Vagina (tissue), 2 donors: ENCODE results near the gene RNU5B-1. TPM values are rescaled to one million over a fixed set of nuclear protein-coding genes. Genes with fewer than 3 reads are reported as not detected.

Source experiments
- DNase-seq, 2 donors: peaks; one replicate each; pipeline ENCODE4 v3.0.0-alpha.2; 2017; ENCODE audit errors: extremely low spot score in 2 of 2
- H3K27ac ChIP-seq: fragments of 200-600 bp; sonication (generic); one replicate; pipeline ENCODE4 v1.5.1; 2019
- H3K27me3 ChIP-seq: fragments of 200-600 bp; sonication (generic); one replicate; pipeline ENCODE4 v1.5.1; 2019
- H3K36me3 ChIP-seq, 2 donors: fragments of 200-600 bp; sonication (generic); one replicate each; pipeline ENCODE4 v1.5.1; 2017 to 2019
- H3K4me1 ChIP-seq: fragments of 200-600 bp; sonication (generic); one replicate; pipeline ENCODE4 v1.5.1; 2019
- H3K4me3 ChIP-seq, 2 donors: fragments of 200-600 bp; sonication (generic); 1 replicate in 1 of 2; 2 replicates in 1 of 2; pipeline ENCODE4 v1.5.1; 2016 to 2019
- H3K9me3 ChIP-seq: fragments of 200-600 bp; sonication (generic); one replicate; pipeline ENCODE4 v1.5.1; 2019
- CTCF ChIP-seq, 3 experiments: fragments of 450-650 bp in 2 of 3; fragments of 200-600 bp in 1 of 3; sonication (generic) in 1 of 3; IDR thresholded peaks; one replicate each; pipeline ENCODE4 v1.5.1; 2017 to 2019; ENCODE audit warnings: antibody characterized with exemption in 3 of 3, mild to moderate bottlenecking in 2 of 3, moderate library complexity in 2 of 3
- POLR2A ChIP-seq, 2 donors: fragments of 450-650 bp; IDR thresholded peaks; one replicate each; pipeline ENCODE4 v1.6.1; 2017; ENCODE audit warnings: antibody characterized with exemption in 2 of 2, mild to moderate bottlenecking in 2 of 2, moderate library complexity in 2 of 2
- POLR2AphosphoS5 ChIP-seq, 2 donors: sonication (generic); formaldehyde crosslinking; IDR thresholded peaks; one replicate each; pipeline ENCODE4 v1.9.0; 2017; ENCODE audit warnings: antibody characterized with exemption in 2 of 2, mild to moderate bottlenecking in 2 of 2, low read depth in 1 of 2; ENCODE audit not compliant: insufficient read depth in 1 of 2
- intact Hi-C: fragments of 100-400 bp; cut with DNase I; formaldehyde crosslinking; loops from one replicate; pipeline ENCODE4 v1.15.1; 2023
- total RNA-seq: library from RNA; depleted of rRNA; stranded (reverse); fragments of >200 nt; gene quantifications from one replicate; pipeline ENCODE4 v1.2.3, GENCODE V29; 2016

The RNU5B-1 gene
- total RNA-seq, 1 donor from 2014 or later = not detected

- intact Hi-C loops = no loop called here
- H3K4me1 ChIP-seq = no peaks in the 10 kb centered on the region
- no peaks in the 10 kb centered on the region for H3K27me3 ChIP-seq
- H3K27ac ChIP-seq = no peak overlapping the region
- no peak for TF ChIP-seq CTCF (IDR thresholded peaks at IDR 0.05)
- no peak for TF ChIP-seq POLR2A (IDR thresholded peaks at IDR 0.05)
- TF ChIP-seq POLR2AphosphoS5 (IDR thresholded peaks at IDR 0.05; ENCODE audit: insufficient read depth in 1 of 2, low read depth in 1 of 2) = no peak
- no peaks in the 10 kb centered on the region for H3K9me3 ChIP-seq
- no peak overlapping the region for H3K4me3 ChIP-seq
- no peak for DNase-seq
- H3K36me3 ChIP-seq = no peaks in the 10 kb centered on the region
Observed at GRCh38 chr15:65330934-65331645, 26.6 kb downstream of the RNU5B-1 start.

DNA sequence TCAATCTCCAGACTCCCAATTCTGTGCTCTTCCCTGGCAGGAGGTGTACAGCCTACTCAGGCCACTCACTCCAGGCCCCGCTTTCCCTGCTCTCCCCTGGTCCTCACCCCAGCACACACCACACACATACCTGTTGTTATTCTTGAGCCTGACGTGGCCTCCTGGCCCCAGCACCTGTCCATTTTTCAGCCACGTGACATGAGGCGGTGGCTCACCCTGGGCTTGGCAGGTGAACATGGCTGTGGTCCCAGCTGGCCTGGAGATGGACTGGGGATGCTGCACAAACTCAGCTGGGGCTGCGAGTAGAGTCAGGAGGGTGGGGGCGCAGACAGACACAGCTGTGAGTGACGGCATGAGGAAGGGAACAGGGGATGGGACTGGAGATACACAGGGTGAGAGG is 27.3 kb downstream of the RNU5B-1 start:
- intact Hi-C loops = no loop called here
- TF ChIP-seq CTCF (IDR thresholded peaks at IDR 0.05) (no peak), POLR2AphosphoS5 (IDR thresholded peaks at IDR 0.05; ENCODE audit: insufficient read depth in 1 of 2, low read depth in 1 of 2) (no peak), POLR2A (IDR thresholded peaks at IDR 0.05) (no peak)
- no peaks in the 10 kb centered on the region for H3K4me1 ChIP-seq

DNA sequence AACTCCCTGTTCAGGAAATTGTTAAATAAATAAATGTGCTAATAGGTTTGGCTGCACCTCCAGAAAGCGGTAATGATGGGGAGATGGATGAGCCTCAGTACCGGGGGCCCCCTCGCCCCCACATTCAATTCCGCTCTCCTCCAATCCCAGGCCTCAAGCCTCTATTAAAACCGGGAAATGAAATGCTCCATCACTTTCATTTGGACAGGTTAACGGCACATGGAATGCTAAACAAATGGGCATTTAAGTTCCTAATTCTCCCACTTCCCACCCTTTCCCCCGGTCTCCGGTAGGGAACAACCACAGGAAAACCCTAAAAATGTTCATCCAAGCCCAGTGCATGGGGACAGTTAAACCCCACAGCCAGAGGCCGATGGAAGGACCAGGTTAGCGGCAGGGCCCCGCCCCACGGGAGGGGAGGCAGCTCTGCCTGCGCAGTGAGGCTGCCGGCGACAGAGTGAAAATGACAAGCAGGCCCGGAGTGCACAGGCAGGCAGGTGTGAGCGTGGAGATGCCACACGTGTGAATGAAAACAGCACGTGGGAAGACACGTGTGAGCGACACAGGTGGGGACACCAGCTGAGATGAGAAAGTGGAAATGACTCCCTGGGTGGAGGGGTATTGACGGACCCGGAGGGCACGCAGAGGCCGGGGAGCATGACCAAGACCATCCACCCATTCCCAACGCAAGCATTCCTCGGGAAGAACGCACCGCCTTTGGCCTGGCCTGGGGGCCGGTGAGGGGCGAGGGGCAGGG is 28.1 kb downstream of the RNU5B-1 start:
- H3K36me3 ChIP-seq = no peaks in the 10 kb centered on the region
- H3K27ac ChIP-seq = no peak overlapping the region
- TF ChIP-seq POLR2A (IDR thresholded peaks at IDR 0.05) (no peak), CTCF (IDR thresholded peaks at IDR 0.05) (no peak)
- DNase-seq = no peak
- no peaks in the 10 kb centered on the region for H3K9me3 ChIP-seq
- no peaks in the 10 kb centered on the region for H3K4me1 ChIP-seq
- intact Hi-C loops = no loop called here
- no peak overlapping the region for H3K4me3 ChIP-seq
- no peaks in the 10 kb centered on the region for H3K27me3 ChIP-seq

More for the DNA sequence above, 27.3 kb downstream of the RNU5B-1 start:
- no peak for DNase-seq
- no peaks in the 10 kb centered on the region for H3K36me3 ChIP-seq
- H3K27ac ChIP-seq = no peak overlapping the region
- no peak overlapping the region for H3K4me3 ChIP-seq
- H3K9me3 ChIP-seq = no peaks in the 10 kb centered on the region
- no peaks in the 10 kb centered on the region for H3K27me3 ChIP-seq

GRCh38 chr15:65333148-65333820 is 28.8 kb downstream of the RNU5B-1 start:
- TF ChIP-seq CTCF (IDR thresholded peaks at IDR 0.05) (no peak), POLR2A (IDR thresholded peaks at IDR 0.05) (no peak), POLR2AphosphoS5 (IDR thresholded peaks at IDR 0.05; ENCODE audit: insufficient read depth in 1 of 2, low read depth in 1 of 2) (no peak)
- H3K36me3 ChIP-seq = no peaks in the 10 kb centered on the region
- no peak for DNase-seq

More at GRCh38 chr15:65333148-65333820, 28.8 kb downstream of the RNU5B-1 start:
- Histone ChIP-seq H3K4me3 (no peak overlapping the region), H3K4me1 (no peaks in the 10 kb centered on the region), H3K9me3 (no peaks in the 10 kb centered on the region), H3K27ac (no peak overlapping the region), H3K27me3 (no peaks in the 10 kb centered on the region)
- intact Hi-C loops = no loop called here
